Limb (tissue), 2 donors: Measurements from ENCODE around the gene CALM1.

ENCODE experiments used
- DNase-seq, 2 donors: peaks; one replicate each; pipeline ENCODE4 v3.0.0-alpha.2; 2016; ENCODE audit errors: extremely low spot score in 2 of 2

The CALM1 gene

DNA sequence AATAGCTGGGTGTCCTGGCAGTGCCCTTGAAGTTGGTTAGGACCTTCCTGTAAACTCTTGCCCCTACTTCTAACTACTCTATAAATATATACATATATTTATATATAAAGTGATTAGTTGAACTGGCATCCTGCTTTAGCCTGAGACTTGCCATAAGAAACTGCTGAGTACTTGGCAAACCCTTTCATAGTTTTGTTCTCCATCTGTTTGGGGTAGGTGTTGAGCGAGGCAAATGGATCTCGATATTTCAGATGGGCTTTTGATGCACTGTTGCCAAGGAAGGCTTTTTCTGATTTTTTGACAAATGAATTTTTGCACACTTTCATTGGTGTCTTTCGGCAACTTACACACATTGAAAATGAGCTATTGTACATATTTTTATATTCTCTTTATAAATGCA, 10.4 kb downstream of the CALM1 start:
- no peak for DNase-seq

DNA sequence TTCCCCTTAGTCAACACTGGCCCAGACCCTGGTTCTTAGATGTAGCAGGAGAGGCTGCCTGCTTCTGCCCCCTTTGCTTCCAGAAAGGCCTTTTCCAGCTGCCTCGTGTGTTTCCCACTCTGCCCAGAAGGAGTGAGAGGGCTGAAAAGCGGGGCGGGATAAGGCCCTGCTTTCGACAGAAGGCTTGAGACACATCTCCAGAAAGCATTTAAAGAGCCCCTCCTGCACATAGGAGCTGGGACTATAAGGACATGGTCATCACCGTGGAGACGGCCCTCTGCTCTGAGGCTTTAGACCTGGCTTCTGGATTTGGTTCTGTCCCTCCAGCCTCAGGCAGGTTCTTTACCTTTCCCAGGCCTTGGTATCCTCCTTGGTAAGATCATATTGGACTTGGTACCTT, 11.9 kb downstream of the CALM1 start:
- no peak for DNase-seq

DNA sequence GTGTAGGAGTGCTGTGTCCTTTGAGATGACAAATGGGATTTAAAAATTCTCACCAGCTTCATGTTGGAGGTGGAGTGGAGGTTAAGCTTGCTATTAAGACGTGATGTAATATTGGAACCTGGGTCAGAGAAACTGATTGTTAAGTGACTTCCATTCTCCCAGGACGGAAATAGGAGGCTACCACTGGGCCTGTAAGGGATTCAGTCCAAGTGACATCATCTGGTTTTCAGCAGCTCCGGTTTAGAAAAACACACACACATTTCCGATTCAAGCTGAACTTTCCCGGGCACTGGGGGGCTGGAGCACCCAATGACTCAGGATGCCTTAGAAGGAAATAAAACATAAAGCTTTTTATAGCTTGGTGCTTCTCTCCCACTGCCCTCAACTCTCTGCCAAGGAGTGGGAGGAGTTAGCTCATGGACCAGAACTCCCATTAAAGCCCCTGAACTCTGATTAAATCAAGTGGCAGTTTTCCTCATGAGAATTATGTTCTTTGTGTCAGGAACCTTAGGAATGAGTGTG, 12.4 kb downstream of the CALM1 start:
- peak; percentile 61 to 71 for DNase-seq

DNA sequence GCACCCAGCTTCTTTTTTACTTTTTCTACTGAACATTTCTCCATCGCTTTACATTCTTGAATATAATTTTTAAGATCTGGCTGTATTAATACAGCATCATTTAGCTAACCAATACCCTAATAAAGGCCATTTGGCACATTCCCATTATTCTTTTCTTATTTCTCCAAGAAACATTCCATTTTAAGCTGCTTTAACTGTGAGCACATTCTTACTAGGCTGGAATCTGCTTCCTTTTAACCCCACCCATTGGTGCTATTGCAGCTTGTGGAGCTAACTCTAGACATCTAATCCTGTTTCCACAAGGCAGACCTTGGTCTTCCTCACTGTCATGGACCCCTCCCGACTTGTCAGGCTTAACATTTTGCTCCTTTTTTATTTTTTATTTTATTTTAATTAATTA, 15.2 kb downstream of the CALM1 start:
- DNase-seq, result no peak

DNA sequence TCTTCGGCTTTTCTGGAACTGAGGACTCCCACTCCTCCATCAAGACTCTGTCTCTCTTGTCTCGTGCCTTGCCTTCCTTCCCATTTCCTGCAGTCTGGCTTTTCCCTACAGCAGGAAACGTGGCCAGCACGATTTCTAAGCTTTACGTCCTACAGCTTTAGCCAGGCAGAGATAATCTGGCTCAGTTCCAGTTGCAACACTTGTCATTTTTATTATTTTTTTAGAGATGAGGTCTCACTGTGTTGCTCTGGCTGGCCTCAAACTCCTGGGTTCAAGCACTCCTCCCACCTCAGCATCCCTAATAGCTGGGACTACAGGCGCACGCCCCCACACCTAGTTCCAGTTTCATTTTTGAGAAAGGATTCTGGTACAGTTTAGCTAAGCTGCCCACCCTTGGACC, 19.9 kb downstream of the CALM1 start:
- DNase-seq, result no peak

DNA sequence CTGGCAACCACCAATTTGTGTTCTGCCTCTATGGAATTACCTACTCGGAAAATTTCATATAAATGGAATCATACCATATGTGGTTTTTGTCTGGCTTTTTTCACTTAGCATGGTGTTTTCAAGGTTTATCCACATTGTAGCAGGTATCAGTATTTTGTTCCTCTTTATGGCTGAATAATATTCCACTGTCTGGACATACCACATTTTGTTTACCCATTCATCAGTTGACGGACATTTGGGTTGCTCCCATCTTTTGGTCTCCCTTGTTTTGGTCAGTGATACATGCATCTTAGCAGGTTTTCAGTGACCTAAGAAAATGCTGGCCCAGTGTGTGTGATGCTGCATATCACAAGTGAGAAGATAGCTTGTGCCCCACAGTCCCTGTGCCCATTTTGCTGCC, 21.2 kb downstream of the CALM1 start:
- no peak for DNase-seq

DNA sequence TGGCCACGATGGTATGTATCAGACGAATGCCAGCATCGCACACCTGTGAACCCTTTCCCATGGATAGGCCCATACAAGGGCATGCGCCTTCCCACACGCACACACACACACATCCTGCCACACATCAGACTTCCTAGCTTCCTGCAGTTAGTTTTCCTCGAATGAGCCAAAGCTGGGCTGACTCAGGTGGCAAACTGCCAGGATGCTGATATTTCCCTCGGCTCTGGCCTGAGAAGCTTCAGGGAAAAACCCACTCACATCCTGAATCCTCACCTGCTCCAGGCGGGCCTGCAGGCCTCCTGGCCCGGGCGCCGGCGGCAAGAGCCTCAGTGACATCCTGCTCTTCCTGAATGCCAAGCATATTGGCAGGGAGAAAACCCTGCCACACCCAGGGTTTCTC, 22.4 kb downstream of the CALM1 start:
- peak; percentile 74 to 77 for DNase-seq

DNA sequence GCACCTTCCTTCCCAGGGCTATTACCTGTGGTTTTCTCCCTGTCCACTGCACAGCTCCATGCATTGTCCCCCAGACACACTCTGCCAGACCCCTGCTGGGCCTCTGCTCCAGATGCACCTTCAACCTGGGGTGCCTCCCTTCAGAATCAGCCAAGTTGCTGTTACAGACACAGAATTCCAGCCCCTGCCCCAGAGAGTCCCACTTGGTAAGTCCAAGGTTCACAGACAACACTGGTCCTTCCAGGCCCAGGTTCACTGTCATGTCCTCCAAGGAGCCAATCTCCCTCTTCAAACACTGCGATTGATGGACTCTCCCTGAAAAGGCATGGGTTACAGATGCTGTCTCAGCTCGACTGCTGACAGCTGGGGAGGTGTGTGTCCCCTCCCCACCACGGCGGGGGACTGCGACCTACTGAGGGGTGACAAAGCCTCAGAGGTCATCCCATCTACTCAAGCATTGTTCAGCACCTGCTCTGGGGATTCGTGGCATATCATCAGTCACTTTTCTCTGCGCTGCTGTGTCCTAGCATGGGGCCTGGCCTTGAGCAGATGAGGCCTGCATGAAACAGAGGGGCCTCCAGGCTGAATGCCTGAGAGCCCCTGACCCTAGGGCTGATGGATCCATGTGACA, 24.3 kb downstream of the CALM1 start:
- DNase-seq, result no peak

DNA sequence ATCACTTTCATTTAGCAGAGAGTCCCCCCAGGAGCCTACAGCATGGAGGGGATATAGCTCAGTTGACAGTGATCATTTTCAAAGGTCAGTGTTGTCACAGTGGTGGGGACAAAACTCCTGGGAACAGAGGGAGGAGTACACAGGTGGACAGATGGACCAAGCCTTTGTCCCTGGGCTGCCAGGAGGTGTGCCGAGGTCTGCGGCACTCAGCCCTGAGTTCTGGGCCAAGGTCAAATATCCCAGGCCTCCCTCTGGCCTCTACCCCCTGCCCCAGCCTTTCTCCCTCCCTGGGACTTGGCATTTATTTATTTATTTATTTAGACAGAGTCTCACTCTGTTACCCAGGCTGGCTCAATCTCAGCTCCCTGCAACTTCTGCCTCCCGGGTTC, 24.8 kb downstream of the CALM1 start:
- no peak for DNase-seq

DNA sequence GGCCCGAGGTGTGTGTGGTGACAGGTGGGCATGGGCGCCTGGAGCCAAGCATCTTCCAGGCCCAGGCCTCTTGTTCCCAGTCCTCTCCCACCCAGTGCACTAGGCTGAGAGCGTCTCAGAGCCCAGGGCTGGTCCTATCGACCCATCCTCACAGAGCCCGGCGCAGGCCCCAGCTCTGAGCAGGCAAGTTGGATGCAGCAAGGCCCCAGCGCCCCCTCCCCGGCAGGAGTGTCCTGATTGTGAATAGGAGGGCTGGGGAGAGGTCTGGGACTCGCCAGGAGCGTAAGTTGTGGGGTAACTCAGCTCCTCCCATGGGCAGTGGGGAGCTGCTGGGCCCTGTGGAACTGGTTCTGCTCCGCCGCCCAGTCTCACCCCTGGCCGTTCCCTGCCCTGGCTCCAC, 26.3 kb downstream of the CALM1 start:
- no peak for DNase-seq

DNA sequence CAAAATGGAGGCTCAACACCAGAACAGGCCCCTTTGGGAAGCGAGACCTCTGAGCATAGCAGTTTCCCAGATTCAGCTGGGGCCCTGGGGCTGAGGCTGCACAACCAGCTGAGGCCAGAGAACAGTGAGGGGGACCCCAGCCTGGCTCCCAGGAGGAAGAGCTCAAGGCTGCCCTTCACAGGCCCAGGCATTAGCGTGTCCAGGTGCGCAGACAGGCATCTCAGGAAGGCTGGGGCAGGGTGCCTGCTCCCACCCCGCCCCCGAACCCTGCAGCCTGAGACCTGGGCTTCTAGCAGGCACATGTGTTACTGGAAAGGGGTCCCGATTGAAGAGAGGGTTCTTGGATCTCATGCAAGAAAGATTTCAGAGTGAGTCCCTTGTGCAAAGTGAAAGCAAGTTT, 27.2 kb downstream of the CALM1 start:
- DNase-seq, result no peak

DNA sequence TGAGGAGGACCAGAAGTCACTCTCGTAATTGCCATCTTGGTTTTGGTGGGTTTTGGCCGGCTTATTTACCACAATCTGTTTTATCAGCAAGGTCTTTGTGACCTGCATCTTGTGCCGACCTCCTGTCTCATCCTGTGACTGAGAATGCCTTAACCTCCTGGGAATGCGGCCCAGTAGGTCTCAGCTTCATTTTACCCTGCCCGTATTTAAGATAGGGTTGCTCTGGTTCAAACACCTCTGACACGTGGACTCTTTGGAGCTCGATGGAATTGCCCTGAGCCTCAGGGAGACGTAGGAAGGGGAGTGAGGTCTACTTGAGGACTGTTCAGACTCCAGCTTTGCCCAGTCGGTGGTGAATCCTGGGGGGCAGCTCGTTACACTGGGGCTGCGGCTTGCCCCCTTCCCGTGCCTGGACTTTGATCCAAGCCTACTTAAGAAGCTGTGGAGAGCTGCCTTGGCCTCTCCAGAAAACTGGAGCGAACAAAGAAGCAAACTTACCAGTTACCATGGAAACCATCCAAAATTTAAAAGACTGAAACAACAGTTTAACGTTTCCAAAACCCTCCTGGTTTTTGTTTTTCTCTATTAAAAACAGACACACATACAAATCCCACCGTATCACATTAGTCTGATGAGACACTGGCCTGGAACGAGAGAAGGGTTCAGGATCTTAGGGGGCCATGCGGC, 28.0 kb downstream of the CALM1 start:
- peak in 1 of 2 donors; percentile 53 for DNase-seq

DNA sequence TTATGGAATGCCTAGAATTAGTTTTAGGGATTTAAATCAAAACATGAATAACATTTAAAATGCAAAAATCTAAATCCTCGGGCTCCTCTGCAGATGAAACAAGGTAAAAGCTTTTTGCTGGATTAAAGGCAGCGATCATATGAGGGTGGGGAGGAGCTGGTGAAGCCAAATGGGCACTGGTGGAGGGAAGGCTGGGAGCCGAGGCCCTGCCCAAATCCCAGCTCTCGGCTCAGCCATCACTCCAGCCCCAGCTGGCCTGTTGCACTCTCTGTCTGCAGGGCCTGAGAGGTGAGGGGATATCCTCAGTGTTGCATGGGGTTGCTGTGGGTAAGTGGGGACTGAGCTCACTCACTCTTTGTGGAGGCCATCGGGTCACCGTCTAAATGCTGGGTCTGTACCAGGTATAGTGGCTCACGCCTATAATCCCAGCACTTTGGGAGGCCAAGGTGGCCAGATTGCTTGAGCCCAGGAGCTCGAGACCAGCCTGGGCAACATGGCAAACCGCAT, 28.6 kb downstream of the CALM1 start:
- no peak for DNase-seq

DNA sequence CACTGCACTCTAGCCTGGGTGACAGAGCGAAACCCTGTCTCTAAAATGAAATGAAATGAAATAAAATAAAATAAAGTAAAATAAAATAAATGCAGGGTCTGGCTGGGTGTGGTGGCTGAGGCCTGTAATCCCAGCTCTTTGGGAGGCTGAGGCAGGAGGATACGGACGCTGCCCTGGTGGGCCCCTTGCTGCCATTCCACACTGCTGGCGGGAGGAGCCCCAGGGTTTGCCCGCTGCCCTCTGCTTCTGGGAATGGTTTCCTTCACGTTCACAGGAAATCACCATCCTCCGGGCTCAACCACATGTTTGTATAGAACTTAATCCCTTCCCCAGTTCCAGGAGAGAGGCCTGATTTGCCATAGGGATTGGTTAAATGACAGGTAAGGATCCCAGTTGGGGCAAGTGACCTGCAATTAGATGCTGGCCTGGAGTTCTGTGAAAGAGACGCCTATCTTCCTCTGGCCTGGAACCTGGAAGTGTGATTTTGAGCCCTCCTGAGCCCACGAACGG, 29.3 kb downstream of the CALM1 start:
- DNase-seq, result no peak

DNA sequence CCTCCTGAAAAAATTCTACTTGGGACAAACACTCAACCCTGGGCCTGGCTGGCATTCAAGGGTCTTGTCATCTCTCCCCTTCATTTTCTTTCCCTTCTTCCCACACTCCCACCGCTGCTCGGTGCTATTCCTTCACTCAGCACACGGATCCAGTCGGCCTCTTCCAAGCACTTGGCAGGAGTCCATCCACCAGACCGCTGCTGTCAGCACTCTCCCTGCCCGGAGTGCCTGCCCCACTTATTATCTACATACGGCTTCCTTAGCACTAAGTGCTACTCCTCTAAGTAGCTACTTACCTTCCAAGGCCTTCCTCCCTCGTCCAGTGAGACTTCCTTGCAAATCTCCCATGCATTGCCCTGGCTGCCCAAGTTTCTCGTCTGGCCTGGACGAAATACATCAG, 29.8 kb downstream of the CALM1 start:
- DNase-seq, result no peak

DNA sequence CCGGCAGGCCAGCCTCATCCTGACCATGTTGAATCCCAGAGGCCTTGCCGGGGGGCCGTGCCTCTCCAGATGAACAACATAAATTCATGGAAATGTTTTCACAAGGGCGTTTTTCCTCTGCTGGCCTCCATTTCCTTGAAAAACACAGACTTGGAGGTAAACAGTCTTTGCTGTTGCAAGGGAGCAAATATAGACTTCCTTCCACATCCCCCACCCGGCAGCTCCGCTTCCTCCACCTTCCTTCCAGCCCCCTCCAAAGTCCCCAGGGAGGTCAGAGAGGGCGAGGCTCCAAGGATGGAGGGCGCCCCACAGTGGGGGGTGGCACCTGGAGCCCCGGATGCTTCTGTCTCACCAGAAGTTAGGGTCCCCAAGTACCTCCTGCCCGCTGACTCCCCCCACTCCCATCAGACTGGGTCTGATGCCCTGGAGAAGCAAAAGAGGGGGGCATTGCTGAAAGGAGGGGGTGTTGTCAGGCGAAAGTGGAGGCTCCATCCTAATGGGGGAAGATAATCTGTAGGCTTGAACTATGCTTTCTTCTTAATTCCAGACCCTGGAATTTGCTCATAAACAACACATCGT, 31.1 kb downstream of the CALM1 start:
- DNase-seq, result no peak

DNA sequence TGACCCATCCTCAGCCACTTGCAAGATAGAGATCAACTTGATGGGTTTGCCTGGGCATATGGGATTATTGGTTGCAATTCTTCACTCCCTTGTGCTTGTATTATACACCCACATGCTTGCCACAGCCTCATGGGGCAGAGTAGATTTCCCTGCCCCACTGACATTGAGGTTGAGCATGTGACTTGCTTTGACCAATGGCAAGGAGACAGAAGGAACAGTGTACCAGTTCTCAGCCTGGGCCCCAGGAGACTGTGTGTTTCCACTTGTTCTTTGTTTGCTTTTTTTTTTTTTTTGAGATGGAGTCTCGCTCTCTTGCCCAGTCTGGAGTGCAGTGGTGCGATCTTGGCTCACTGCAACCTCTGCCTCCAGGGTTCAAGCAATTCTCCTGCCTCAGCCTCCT, 31.8 kb downstream of the CALM1 start:
- DNase-seq, result no peak

DNA sequence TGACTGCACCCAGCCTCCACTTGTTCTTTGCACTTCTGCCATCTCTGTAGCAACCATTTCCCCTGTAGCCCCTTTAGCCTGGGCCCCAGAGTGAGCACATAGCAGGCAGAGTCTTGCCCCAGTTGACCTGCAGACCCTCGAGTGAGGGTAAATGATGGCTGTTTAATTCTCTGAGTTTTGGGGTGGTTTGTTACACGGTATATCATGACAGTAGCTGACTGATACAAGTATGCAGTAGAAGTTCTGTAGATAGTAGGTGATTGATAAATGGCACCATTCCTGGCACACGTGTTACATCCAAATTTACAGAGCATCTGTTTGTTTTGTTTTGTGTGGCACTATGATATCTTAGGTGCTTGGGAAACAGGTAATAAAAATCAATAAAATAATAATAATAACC, 32.4 kb downstream of the CALM1 start:
- DNase-seq, result no peak

DNA sequence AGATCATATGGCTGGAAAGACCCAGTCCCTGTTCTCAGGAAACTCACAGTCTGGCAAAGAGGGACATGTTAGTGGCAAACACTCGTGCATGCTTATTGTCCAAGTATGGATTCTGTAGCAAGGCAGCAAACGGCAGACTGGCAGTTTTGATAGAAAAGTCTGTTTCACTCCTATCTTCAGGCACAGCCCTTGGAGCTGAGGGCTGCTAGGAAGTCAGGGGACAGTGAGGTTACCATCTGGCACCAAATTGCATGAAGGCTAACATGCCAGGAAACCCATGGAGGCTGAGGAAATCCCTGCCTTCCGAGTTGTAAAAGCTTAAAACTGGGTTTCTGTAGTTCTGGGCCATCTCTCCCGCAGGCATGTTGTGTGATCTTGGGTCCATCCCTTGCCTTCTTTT, 32.9 kb downstream of the CALM1 start:
- no peak for DNase-seq

DNA sequence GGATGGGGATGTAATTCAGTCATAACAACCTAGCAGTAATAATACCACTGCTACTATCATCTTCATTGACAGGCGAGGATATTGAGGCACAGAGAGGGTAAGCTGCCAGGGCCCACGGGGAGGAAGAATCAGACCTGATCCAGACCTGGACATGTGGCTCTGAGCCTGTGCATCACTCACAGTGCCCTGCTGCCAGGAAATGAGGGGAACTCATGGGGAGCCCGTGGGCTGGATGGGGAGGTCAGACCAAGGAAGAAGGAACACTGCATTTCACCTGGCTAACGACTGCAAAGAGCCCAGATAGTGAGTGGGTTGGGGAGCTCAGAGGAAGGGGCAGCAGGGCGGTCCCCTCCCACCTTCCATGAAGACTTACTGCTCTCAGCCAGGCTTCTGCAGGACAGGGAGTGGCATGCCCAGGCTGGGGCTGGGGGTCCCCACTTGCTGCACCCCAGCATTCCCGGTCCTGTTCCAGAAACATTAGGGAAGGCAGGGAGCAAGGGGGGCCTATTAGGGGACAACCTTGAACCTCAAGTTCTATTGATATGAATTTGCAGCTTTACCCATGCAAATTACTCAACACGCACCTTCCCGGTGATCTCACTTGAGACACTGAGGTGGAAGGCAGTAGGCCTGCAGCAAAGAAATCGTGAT, 37.7 kb downstream of the CALM1 start:
- DNase-seq, result no peak

DNA sequence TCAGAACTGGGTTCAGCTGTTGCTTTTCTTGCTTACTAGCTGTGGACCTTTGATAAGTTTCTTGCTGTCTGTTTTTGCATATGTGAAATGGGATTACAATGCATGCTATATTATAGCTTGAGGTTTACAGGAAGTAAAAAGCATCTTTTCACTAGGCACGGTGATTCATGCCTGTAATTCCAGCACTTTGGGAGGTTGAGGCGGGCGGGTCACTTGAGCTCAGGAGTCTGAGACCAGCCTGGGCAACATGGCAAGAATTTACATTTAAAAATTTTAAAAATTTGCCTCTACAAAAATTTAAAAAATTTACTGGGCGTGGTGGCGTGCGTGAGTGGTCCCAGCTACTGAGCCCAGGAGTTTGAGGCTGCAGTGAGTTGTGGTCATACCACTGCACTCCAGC, 42.0 kb downstream of the CALM1 start:
- DNase-seq, result no peak

DNA sequence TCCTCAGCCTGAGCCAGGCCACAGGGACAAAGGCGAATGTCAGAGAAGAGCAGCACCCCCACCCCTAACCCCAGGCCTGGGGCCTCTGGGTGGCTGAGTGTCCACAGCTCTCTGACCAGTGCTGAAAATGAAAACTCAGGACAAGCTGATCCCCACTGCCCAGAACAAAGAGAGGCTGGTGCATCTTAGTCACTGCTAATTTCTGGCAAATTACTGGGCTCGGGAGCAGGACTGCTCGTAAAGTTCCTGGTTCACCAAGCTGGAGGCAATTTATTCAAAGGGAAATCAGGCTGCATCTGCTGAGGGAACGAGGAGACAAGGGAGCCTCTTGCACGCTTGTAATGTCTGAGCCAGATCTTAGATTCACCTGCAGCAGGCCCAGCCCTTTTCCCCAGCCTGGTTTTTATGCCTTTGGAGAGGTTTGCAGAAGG, 43.2 kb downstream of the CALM1 start:
- no peak for DNase-seq
